Mesodermal cell (in vitro differentiated cells): ENCODE data around the gene CHAD.

ENCODE experiments used
- H3K27ac ChIP-seq: 2 replicates; pipeline ENCODE4 v1.7.0; 2013; ENCODE audit warnings: mild to moderate bottlenecking, low read depth, low read length, moderate library complexity; ENCODE audit not compliant: severe bottlenecking
- H3K36me3 ChIP-seq: 2 replicates; pipeline ENCODE4 v1.7.1; 2013; ENCODE audit warnings: mild to moderate bottlenecking, low read length, moderate library complexity; ENCODE audit not compliant: control insufficient read depth, insufficient read depth
- H3K4me1 ChIP-seq: one replicate; pipeline ENCODE4 v1.7.1; 2013; ENCODE audit warnings: mild to moderate bottlenecking, low read length; ENCODE audit not compliant: insufficient read depth, control insufficient read depth, poor library complexity, severe bottlenecking
- H3K4me3 ChIP-seq: 2 replicates; pipeline ENCODE4 v1.7.0; 2013; ENCODE audit warnings: low read length, control low read depth, mild to moderate bottlenecking; ENCODE audit not compliant: insufficient read depth, poor library complexity, severe bottlenecking; ENCODE audit errors: extremely low read depth
- H3K9me3 ChIP-seq: 2 replicates; pipeline ENCODE4 v1.7.1; 2013; ENCODE audit warnings: mild to moderate bottlenecking, low read length, moderate library complexity; ENCODE audit not compliant: control insufficient read depth
- WGBS, 2 experiments: methylation state at CpG; one replicate each; pipeline ENCODE4 v1.1.5; 2013; ENCODE audit warnings: missing lambda C conversion rate in 2 of 2; ENCODE audit not compliant: insufficient coverage in 2 of 2; 5-methylcytosine and 5-hydroxymethylcytosine counted together

The CHAD gene

GRCh38 chr17:50492214-50492613 lies 23.5 kb upstream of the CHAD start:
- Histone ChIP-seq H3K4me1 (no peaks in the 10 kb centered on the region), H3K36me3 (no peaks in the 10 kb centered on the region), H3K27ac (no peak overlapping the region), H3K4me3 (no peak overlapping the region), H3K9me3 (no peaks in the 10 kb centered on the region)
- no CpG with 5 or more reads among the region's 8 CpGs for WGBS, 2 experiments

- no peaks in the 10 kb centered on the region for H3K9me3 ChIP-seq
- H3K4me1 ChIP-seq = no peaks in the 10 kb centered on the region
- no peaks in the 10 kb centered on the region for H3K36me3 ChIP-seq
- WGBS, 2 experiments = no CpG with 5 or more reads among the region's 1 CpG
- no peak overlapping the region for H3K4me3 ChIP-seq
- no peak overlapping the region for H3K27ac ChIP-seq
Observed at GRCh38 chr17:50491505-50491904, 22.8 kb upstream of the CHAD start.

GRCh38 chr17:50488880-50489279 lies 20.2 kb upstream of the CHAD start:
- Histone ChIP-seq H3K27ac (no peak overlapping the region), H3K9me3 (no peaks in the 10 kb centered on the region), H3K36me3 (peaks cover 22% of the 10 kb centered on the region), H3K4me3 (no peak overlapping the region), H3K4me1 (no peaks in the 10 kb centered on the region)
- WGBS, 2 experiments = 97 to 100% methylated on average over 2 of the region's 2 CpGs

GRCh38 chr17:50487213-50488096 lies 18.8 kb upstream of the CHAD start:
- H3K9me3 ChIP-seq = no peaks in the 10 kb centered on the region
- no peaks in the 10 kb centered on the region for H3K4me1 ChIP-seq
- H3K27ac ChIP-seq = no peak overlapping the region
- 92 to 94% methylated on average over 14 to 15 of the region's 17 CpGs for WGBS, 2 experiments
- H3K36me3 ChIP-seq = peaks cover 35% of the 10 kb centered on the region
- no peak overlapping the region for H3K4me3 ChIP-seq

- Histone ChIP-seq H3K4me1 (no peaks in the 10 kb centered on the region), H3K36me3 (peaks cover 44% of the 10 kb centered on the region), H3K27ac (no peak overlapping the region), H3K4me3 (no peak overlapping the region), H3K9me3 (no peaks in the 10 kb centered on the region)
- WGBS, 2 experiments = 95 to 98% methylated on average over 5 to 9 of the region's 11 CpGs
Observed at GRCh38 chr17:50484386-50485155, 15.9 kb upstream of the CHAD start.

- peaks cover 44% of the 10 kb centered on the region for H3K36me3 ChIP-seq
- H3K9me3 ChIP-seq = no peaks in the 10 kb centered on the region
- H3K4me1 ChIP-seq = no peaks in the 10 kb centered on the region
- no peak overlapping the region for H3K27ac ChIP-seq
- WGBS, 2 experiments = 97 to 100% methylated on average over 3 to 5 of the region's 5 CpGs
- no peak overlapping the region for H3K4me3 ChIP-seq
Observed at GRCh38 chr17:50483266-50483665, 14.6 kb upstream of the CHAD start.

GRCh38 chr17:50482516-50482915 lies 13.8 kb upstream of the CHAD start:
- 17 to 24% methylated on average over 6 of the region's 7 CpGs for WGBS, 2 experiments
- Histone ChIP-seq H3K4me1 (no peaks in the 10 kb centered on the region), H3K36me3 (peaks cover 44% of the 10 kb centered on the region), H3K27ac (no peak overlapping the region), H3K9me3 (no peaks in the 10 kb centered on the region), H3K4me3 (no peak overlapping the region)

GRCh38 chr17:50482110-50482509 lies 13.4 kb upstream of the CHAD start:
- H3K9me3 ChIP-seq = no peaks in the 10 kb centered on the region
- H3K36me3 ChIP-seq = peaks cover 44% of the 10 kb centered on the region
- WGBS, 2 experiments = 90 to 94% methylated on average over 17 to 23 of the region's 23 CpGs
- no peaks in the 10 kb centered on the region for H3K4me1 ChIP-seq
- H3K27ac ChIP-seq = no peak overlapping the region
- no peak overlapping the region for H3K4me3 ChIP-seq

GRCh38 chr17:50481648-50482047 lies 13.0 kb upstream of the CHAD start:
- no peaks in the 10 kb centered on the region for H3K9me3 ChIP-seq
- no peak overlapping the region for H3K27ac ChIP-seq
- H3K4me1 ChIP-seq = no peaks in the 10 kb centered on the region
- peaks cover 44% of the 10 kb centered on the region for H3K36me3 ChIP-seq
- no peak overlapping the region for H3K4me3 ChIP-seq
- 83% methylated on average over 1 of the region's 4 CpGs; no CpG with 5 or more reads in 1 of the 2 experiments for WGBS, 2 experiments

GRCh38 chr17:50480854-50481490 lies 12.3 kb upstream of the CHAD start:
- H3K4me3 ChIP-seq = no peak overlapping the region
- WGBS, 2 experiments = no CpG with 5 or more reads among the region's 2 CpGs
- peaks cover 39% of the 10 kb centered on the region for H3K36me3 ChIP-seq
- H3K27ac ChIP-seq = no peak overlapping the region
- no peaks in the 10 kb centered on the region for H3K4me1 ChIP-seq
- H3K9me3 ChIP-seq = no peaks in the 10 kb centered on the region
